Measurements from ENCODE around the gene HOXD9. TPM values are rescaled to one million over a fixed set of nuclear protein-coding genes. Genes with fewer than 3 reads are reported as not detected.

Gene HOXD9
- total RNA-seq, 1 donor from 2014 or later: not detected

- DNase-seq (ENCODE audit: low spot score): no peak
- intact Hi-C loops (cut with DNase I): loop anchor here (2.0 kb wide), 1 partner anchor 15 kb away; the partner anchor contains the start of gene HOXD3
These were observed 49.0 kb downstream of the HOXD9 start for GRCh38 chr2:176171351-176172006.

GRCh38 chr2:176172007-176172894 is 49.7 kb downstream of the HOXD9 start:
- no peak for DNase-seq (ENCODE audit: low spot score)
- intact Hi-C loops (cut with DNase I): no loop called here

GRCh38 chr2:176172895-176173566 is 50.5 kb downstream of the HOXD9 start:
- intact Hi-C loops (cut with DNase I): no loop called here
- DNase-seq (ENCODE audit: low spot score): no peak

GRCh38 chr2:176173567-176174381 is 51.3 kb downstream of the HOXD9 start:
- intact Hi-C loops (cut with DNase I): no loop called here
- DNase-seq (ENCODE audit: low spot score): no peak

- DNase-seq (ENCODE audit: low spot score): no peak
- intact Hi-C loops (cut with DNase I): no loop called here
These were observed 51.9 kb downstream of the HOXD9 start for GRCh38 chr2:176174382-176174823.

Small RNAs within 50 kb of the gene (microRNA-seq; reads per million reads assigned to microRNA genes)
- gene MIR10B: 3,657 reads per million, percentile 90 among the genes with 10 or more reads in this experiment

Other genes starting within 250 kb of the HOXD9 start
- gene LNPK, start 120.5 kb upstream of the HOXD9 start, total RNA-seq: 44.0 TPM
- gene EVX2, start 38.8 kb upstream of the HOXD9 start, total RNA-seq: not detected
- not detected for gene HOXD13, start 30.0 kb upstream of the HOXD9 start, total RNA-seq
- not detected for gene HOXD12, start 22.9 kb upstream of the HOXD9 start, total RNA-seq
- gene HOXD11, start 15.4 kb upstream of the HOXD9 start, total RNA-seq: not detected
- gene HOXD10, start 5.9 kb upstream of the HOXD9 start, total RNA-seq: 0.16 TPM
- 1.1 TPM for gene HOXD8, start 7.0 kb downstream of the HOXD9 start, total RNA-seq
- gene HOXD4, start 28.8 kb downstream of the HOXD9 start, total RNA-seq: 0.70 TPM
- 1.0 TPM for gene HOXD3, start 34.6 kb downstream of the HOXD9 start, total RNA-seq
- gene HOXD1, start 65.9 kb downstream of the HOXD9 start, total RNA-seq: 0.59 TPM
- gene MTX2, start 146.7 kb downstream of the HOXD9 start, total RNA-seq: 44.1 TPM